Measurements from ENCODE around the gene ANKRD35. TPM values are rescaled to one million over a fixed set of nuclear protein-coding genes. Genes with fewer than 3 reads are reported as not detected.

The ANKRD35 gene
- total and polyA plus RNA-seq, 2 of the 8 experiments (the other 6 are each of a cell fraction or from before 2014, with no cell fraction given) = 1.6 to 3.0 TPM

DNA sequence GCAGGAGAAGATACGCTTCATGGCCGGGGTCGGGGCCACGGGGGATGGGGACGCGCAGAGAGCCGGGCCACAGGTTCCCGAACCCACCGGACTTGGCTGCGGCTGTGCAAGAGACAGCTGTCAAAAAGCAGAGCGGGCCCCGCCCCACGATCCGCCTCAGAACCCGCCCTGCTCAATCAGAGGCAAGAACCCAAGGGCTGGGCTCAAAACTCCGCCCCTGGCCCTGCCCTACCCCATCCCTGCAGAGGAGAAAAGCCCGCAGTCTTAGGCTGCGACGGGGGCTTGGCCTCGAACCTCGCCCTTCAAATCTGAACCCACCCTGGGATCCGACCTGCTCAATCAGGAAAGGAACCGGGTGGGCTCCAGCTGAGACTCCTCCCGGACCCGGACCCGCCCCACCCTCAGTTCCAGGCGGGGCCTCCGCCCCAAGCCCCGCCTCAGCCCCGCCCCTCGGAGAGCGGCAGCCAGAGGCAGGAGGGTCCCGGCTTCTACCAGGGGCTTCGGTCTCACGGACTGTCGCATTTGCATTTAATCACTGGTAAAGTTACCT is at the start of gene ANKRD35 (continued):
- no peak for TF ChIP-seq TAF7 (optimal IDR thresholded peaks at IDR 0.05; ENCODE audit: borderline replicate concordance, low read depth, low read length)
- TF ChIP-seq EZH2 (IDR thresholded peaks at IDR 0.05; ENCODE audit: low read depth, low read length, severe bottlenecking) = no peak
- TF ChIP-seq CBX5 (IDR thresholded peaks at IDR 0.05; ENCODE audit: low read depth, low read length) = no peak
- no peak for TF ChIP-seq POLR2AphosphoS5 (IDR thresholded peaks at IDR 0.05; ENCODE audit: low read depth, low read length)
- TF ChIP-seq TEAD4 (IDR thresholded peaks at IDR 0.05; ENCODE audit: low read depth, low read length) = no peak
- no peak for TF ChIP-seq KDM5A (IDR thresholded peaks at IDR 0.05; ENCODE audit: low read length)
- TF ChIP-seq, protein P1, sequence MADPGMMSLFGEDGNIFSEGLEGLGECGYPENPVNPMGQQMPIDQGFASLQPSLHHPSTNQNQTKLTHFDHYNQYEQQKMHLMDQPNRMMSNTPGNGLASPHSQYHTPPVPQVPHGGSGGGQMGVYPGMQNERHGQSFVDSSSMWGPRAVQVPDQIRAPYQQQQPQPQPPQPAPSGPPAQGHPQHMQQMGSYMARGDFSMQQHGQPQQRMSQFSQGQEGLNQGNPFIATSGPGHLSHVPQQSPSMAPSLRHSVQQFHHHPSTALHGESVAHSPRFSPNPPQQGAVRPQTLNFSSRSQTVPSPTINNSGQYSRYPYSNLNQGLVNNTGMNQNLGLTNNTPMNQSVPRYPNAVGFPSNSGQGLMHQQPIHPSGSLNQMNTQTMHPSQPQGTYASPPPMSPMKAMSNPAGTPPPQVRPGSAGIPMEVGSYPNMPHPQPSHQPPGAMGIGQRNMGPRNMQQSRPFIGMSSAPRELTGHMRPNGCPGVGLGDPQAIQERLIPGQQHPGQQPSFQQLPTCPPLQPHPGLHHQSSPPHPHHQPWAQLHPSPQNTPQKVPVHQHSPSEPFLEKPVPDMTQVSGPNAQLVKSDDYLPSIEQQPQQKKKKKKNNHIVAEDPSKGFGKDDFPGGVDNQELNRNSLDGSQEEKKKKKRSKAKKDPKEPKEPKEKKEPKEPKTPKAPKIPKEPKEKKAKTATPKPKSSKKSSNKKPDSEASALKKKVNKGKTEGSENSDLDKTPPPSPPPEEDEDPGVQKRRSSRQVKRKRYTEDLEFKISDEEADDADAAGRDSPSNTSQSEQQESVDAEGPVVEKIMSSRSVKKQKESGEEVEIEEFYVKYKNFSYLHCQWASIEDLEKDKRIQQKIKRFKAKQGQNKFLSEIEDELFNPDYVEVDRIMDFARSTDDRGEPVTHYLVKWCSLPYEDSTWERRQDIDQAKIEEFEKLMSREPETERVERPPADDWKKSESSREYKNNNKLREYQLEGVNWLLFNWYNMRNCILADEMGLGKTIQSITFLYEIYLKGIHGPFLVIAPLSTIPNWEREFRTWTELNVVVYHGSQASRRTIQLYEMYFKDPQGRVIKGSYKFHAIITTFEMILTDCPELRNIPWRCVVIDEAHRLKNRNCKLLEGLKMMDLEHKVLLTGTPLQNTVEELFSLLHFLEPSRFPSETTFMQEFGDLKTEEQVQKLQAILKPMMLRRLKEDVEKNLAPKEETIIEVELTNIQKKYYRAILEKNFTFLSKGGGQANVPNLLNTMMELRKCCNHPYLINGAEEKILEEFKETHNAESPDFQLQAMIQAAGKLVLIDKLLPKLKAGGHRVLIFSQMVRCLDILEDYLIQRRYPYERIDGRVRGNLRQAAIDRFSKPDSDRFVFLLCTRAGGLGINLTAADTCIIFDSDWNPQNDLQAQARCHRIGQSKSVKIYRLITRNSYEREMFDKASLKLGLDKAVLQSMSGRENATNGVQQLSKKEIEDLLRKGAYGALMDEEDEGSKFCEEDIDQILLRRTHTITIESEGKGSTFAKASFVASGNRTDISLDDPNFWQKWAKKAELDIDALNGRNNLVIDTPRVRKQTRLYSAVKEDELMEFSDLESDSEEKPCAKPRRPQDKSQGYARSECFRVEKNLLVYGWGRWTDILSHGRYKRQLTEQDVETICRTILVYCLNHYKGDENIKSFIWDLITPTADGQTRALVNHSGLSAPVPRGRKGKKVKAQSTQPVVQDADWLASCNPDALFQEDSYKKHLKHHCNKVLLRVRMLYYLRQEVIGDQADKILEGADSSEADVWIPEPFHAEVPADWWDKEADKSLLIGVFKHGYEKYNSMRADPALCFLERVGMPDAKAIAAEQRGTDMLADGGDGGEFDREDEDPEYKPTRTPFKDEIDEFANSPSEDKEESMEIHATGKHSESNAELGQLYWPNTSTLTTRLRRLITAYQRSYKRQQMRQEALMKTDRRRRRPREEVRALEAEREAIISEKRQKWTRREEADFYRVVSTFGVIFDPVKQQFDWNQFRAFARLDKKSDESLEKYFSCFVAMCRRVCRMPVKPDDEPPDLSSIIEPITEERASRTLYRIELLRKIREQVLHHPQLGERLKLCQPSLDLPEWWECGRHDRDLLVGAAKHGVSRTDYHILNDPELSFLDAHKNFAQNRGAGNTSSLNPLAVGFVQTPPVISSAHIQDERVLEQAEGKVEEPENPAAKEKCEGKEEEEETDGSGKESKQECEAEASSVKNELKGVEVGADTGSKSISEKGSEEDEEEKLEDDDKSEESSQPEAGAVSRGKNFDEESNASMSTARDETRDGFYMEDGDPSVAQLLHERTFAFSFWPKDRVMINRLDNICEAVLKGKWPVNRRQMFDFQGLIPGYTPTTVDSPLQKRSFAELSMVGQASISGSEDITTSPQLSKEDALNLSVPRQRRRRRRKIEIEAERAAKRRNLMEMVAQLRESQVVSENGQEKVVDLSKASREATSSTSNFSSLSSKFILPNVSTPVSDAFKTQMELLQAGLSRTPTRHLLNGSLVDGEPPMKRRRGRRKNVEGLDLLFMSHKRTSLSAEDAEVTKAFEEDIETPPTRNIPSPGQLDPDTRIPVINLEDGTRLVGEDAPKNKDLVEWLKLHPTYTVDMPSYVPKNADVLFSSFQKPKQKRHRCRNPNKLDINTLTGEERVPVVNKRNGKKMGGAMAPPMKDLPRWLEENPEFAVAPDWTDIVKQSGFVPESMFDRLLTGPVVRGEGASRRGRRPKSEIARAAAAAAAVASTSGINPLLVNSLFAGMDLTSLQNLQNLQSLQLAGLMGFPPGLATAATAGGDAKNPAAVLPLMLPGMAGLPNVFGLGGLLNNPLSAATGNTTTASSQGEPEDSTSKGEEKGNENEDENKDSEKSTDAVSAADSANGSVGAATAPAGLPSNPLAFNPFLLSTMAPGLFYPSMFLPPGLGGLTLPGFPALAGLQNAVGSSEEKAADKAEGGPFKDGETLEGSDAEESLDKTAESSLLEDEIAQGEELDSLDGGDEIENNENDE (IDR thresholded peaks at IDR 0.05; ENCODE audit: insufficient replicate concordance, low read length) = no peak
- TF ChIP-seq RNF2 (IDR thresholded peaks at IDR 0.05; ENCODE audit: borderline replicate concordance, low read depth, low read length, missing control alignments, poor library complexity, severe bottlenecking) = no peak
- no peak for TF ChIP-seq RAD21 (IDR thresholded peaks at IDR 0.05 in 1 of 2, conservative IDR thresholded peaks at IDR 0.05 in 1 of 2; ENCODE audit: low read depth in 2 of 2, low read length in 2 of 2)

All from H1 (cell line).